ENCODE measurements around the gene HUWE1. TPM values are rescaled to one million over a fixed set of nuclear protein-coding genes. Genes with fewer than 3 reads are reported as not detected.
A peak's percentile ranks its signal among the peaks of the same experiment; 100 is the strongest.

The HUWE1 gene
- total and polyA plus RNA-seq, 9 of the 15 experiments (the other 6 are each of a cell fraction or from before 2014, with no cell fraction given) = 23.9 to 204 (median 65.1) TPM

DNA sequence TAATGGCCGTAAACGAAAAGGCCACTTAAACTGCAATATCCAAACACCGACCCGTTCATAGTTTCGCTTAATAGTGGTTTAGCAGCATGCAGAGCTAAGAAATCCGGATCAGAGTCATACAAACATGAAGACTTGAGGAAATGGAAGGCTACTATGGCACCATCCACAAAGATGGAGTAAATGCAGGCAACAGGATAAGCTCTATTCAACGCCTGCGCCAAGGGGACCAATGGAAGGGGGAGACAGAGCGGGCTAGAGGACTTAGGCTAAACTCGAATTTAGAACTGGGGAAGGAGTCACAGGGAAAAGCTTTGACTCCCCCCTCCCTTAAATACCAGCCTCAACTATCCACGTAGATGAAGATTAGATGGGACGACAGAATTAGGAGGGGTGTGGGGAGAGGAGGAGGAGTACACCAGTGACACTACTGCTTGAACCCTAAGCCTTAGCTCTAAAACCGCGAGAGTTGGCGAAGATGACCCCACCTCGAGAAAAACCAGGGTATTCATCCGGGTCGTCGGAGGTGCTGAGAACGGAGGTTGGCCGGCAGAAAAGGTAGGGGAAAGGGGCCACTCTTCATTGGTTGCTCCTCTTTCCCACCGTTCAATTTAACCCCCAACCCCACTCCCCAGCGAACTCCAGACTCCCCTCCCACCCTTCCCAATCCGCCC, 3.5 kb downstream of the HUWE1 start (continued):
- TF ChIP-seq RNF2 (IDR thresholded peaks at IDR 0.05) = no peak
- TF ChIP-seq SREBF1 (IDR thresholded peaks at IDR 0.05; ENCODE audit: borderline replicate concordance, low read depth, low read length) = no peak
- TF ChIP-seq ADNP (tag; IDR thresholded peaks at IDR 0.05) = no peak
- TF ChIP-seq GATAD2A (IDR thresholded peaks at IDR 0.05) = no peak
- TF ChIP-seq, protein P1, sequence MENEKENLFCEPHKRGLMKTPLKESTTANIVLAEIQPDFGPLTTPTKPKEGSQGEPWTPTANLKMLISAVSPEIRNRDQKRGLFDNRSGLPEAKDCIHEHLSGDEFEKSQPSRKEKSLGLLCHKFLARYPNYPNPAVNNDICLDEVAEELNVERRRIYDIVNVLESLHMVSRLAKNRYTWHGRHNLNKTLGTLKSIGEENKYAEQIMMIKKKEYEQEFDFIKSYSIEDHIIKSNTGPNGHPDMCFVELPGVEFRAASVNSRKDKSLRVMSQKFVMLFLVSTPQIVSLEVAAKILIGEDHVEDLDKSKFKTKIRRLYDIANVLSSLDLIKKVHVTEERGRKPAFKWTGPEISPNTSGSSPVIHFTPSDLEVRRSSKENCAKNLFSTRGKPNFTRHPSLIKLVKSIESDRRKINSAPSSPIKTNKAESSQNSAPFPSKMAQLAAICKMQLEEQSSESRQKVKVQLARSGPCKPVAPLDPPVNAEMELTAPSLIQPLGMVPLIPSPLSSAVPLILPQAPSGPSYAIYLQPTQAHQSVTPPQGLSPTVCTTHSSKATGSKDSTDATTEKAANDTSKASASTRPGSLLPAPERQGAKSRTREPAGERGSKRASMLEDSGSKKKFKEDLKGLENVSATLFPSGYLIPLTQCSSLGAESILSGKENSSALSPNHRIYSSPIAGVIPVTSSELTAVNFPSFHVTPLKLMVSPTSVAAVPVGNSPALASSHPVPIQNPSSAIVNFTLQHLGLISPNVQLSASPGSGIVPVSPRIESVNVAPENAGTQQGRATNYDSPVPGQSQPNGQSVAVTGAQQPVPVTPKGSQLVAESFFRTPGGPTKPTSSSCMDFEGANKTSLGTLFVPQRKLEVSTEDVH (IDR thresholded peaks at IDR 0.05; ENCODE audit: low read depth, partially characterized antibody) = no peak
- TF ChIP-seq, protein P2, sequence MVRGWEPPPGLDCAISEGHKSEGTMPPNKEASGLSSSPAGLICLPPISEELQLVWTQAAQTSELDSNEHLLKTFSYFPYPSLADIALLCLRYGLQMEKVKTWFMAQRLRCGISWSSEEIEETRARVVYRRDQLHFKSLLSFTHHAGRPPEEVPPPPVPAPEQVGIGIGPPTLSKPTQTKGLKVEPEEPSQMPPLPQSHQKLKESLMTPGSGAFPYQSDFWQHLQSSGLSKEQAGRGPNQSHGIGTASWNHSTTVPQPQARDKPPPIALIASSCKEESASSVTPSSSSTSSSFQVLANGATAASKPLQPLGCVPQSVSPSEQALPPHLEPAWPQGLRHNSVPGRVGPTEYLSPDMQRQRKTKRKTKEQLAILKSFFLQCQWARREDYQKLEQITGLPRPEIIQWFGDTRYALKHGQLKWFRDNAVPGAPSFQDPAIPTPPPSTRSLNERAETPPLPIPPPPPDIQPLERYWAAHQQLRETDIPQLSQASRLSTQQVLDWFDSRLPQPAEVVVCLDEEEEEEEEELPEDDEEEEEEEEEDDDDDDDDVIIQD (CRISPR knock-in tag; IDR thresholded peaks at IDR 0.05) = no peak
- TF ChIP-seq TAL1 (IDR thresholded peaks at IDR 0.05) = no peak
- TF ChIP-seq TOE1 (IDR thresholded peaks at IDR 0.05; ENCODE audit: borderline replicate concordance) = no peak
- no peak for TF ChIP-seq TOE1 (CRISPR knock-in tag; IDR thresholded peaks at IDR 0.05; ENCODE audit: borderline replicate concordance, low read depth)
- TF ChIP-seq, protein P3, sequence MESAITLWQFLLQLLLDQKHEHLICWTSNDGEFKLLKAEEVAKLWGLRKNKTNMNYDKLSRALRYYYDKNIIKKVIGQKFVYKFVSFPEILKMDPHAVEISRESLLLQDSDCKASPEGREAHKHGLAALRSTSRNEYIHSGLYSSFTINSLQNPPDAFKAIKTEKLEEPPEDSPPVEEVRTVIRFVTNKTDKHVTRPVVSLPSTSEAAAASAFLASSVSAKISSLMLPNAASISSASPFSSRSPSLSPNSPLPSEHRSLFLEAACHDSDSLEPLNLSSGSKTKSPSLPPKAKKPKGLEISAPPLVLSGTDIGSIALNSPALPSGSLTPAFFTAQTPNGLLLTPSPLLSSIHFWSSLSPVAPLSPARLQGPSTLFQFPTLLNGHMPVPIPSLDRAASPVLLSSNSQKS (CRISPR knock-in tag; IDR thresholded peaks at IDR 0.05) = no peak
- TF ChIP-seq, protein P4, sequence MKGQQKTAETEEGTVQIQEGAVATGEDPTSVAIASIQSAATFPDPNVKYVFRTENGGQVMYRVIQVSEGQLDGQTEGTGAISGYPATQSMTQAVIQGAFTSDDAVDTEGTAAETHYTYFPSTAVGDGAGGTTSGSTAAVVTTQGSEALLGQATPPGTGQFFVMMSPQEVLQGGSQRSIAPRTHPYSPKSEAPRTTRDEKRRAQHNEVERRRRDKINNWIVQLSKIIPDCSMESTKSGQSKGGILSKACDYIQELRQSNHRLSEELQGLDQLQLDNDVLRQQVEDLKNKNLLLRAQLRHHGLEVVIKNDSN (CRISPR knock-in tag; IDR thresholded peaks at IDR 0.05) = no peak
- TF ChIP-seq, protein P5, sequence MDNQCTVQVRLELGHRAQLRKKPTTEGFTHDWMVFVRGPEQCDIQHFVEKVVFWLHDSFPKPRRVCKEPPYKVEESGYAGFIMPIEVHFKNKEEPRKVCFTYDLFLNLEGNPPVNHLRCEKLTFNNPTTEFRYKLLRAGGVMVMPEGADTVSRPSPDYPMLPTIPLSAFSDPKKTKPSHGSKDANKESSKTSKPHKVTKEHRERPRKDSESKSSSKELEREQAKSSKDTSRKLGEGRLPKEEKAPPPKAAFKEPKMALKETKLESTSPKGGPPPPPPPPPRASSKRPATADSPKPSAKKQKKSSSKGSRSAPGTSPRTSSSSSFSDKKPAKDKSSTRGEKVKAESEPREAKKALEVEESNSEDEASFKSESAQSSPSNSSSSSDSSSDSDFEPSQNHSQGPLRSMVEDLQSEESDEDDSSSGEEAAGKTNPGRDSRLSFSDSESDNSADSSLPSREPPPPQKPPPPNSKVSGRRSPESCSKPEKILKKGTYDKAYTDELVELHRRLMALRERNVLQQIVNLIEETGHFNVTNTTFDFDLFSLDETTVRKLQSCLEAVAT (IDR thresholded peaks at IDR 0.05) = no peak
- TF ChIP-seq LEF1 (IDR thresholded peaks at IDR 0.05) = no peak
- TF ChIP-seq FUS (optimal IDR thresholded peaks at IDR 0.05; ENCODE audit: low read depth, low read length) = no peak
- TF ChIP-seq ZZZ3 (IDR thresholded peaks at IDR 0.05) = no peak
- no peak for TF ChIP-seq ZNF146 (CRISPR knock-in tag; IDR thresholded peaks at IDR 0.05; ENCODE audit: unreplicated experiment)
- no peak for TF ChIP-seq TCF7L2 (IDR thresholded peaks at IDR 0.05; ENCODE audit: low read depth, low read length)
- TF ChIP-seq, protein P6, sequence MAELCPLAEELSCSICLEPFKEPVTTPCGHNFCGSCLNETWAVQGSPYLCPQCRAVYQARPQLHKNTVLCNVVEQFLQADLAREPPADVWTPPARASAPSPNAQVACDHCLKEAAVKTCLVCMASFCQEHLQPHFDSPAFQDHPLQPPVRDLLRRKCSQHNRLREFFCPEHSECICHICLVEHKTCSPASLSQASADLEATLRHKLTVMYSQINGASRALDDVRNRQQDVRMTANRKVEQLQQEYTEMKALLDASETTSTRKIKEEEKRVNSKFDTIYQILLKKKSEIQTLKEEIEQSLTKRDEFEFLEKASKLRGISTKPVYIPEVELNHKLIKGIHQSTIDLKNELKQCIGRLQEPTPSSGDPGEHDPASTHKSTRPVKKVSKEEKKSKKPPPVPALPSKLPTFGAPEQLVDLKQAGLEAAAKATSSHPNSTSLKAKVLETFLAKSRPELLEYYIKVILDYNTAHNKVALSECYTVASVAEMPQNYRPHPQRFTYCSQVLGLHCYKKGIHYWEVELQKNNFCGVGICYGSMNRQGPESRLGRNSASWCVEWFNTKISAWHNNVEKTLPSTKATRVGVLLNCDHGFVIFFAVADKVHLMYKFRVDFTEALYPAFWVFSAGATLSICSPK (IDR thresholded peaks at IDR 0.05; ENCODE audit: borderline replicate concordance) = no peak
- TF ChIP-seq NR2C2 (CRISPR knock-in tag; IDR thresholded peaks at IDR 0.05) = peak; percentile 62; the same call in 1 of the 2 replicates
- TF ChIP-seq NR2C2 (tag; IDR thresholded peaks at IDR 0.05) = peak; percentile 96

All from K562 (cell line).